Karpas-422 (cell line): ENCODE data around the gene KANSL3. TPM values are rescaled to one million over a fixed set of nuclear protein-coding genes. Genes with fewer than 3 reads are reported as not detected.
A peak's percentile ranks its signal among the peaks of the same experiment; 100 is the strongest.

Experiments
- DNase-seq: peaks from one replicate; pipeline ENCODE4 v3.0.0-alpha.2; 2015
- H2AFZ ChIP-seq: fragments of 200-600 bp; sonication (generic); 2 replicates; pipeline ENCODE4 v1.6.1; 2014; ENCODE audit warnings: antibody characterized with exemption, low read length, mixed read lengths
- H3K27ac ChIP-seq: fragments of 200-600 bp; sonication (generic); 2 replicates; pipeline ENCODE4 v1.5.1; 2014; ENCODE audit warnings: mild to moderate bottlenecking, low read length, moderate library complexity
- H3K27me3 ChIP-seq: fragments of 200-600 bp; sonication (generic); 2 replicates; pipeline ENCODE4 v1.6.1; 2014; ENCODE audit warnings: low read length, mixed read lengths
- H3K36me3 ChIP-seq: fragments of 200-600 bp; sonication (generic); 2 replicates; pipeline ENCODE4 v1.6.1; 2014; ENCODE audit warnings: low read length, mixed read lengths; ENCODE audit not compliant: insufficient read depth
- H3K4me1 ChIP-seq: fragments of 200-600 bp; sonication (generic); 2 replicates; pipeline ENCODE4 v1.6.1; 2014; ENCODE audit warnings: mild to moderate bottlenecking, low read length, mixed read lengths
- H3K4me2 ChIP-seq: fragments of 200-600 bp; sonication (generic); 2 replicates; pipeline ENCODE4 v1.6.1; 2014; ENCODE audit warnings: low read length, low read depth, mild to moderate bottlenecking; ENCODE audit not compliant: poor library complexity, severe bottlenecking
- H3K4me3 ChIP-seq: fragments of 200-600 bp; sonication (generic); 2 replicates; pipeline ENCODE4 v1.5.1; 2014; ENCODE audit warnings: mild to moderate bottlenecking, antibody characterized with exemption, low read length, mixed read lengths
- H3K79me2 ChIP-seq: fragments of 200-600 bp; sonication (generic); 2 replicates; pipeline ENCODE4 v1.6.1; 2014; ENCODE audit warnings: mild to moderate bottlenecking, low read length, mixed read lengths
- H3K9ac ChIP-seq: fragments of 200-600 bp; sonication (generic); 2 replicates; pipeline ENCODE4 v1.6.0; 2014; ENCODE audit warnings: low read length
- H3K9me2 ChIP-seq: fragments of 200-600 bp; sonication (generic), shearing (Covaris generic); replicated peaks from 2 replicates; pipeline ENCODE4 v1.6.0; 2014; ENCODE audit warnings: mild to moderate bottlenecking, low read length, moderate library complexity; ENCODE audit not compliant: insufficient read depth
- H3K9me3 ChIP-seq: fragments of 300-700, 200-600 bp; sonication (generic); 2 replicates; pipeline ENCODE4 v1.6.1; 2014; ENCODE audit warnings: low read length, mixed read lengths
- H4K20me1 ChIP-seq: fragments of 200-600 bp; sonication (generic); 2 replicates; pipeline ENCODE4 v1.6.1; 2014; ENCODE audit warnings: mild to moderate bottlenecking, antibody characterized with exemption, low read length, low read depth; ENCODE audit not compliant: insufficient read depth
- total RNA-seq: library from RNA; depleted of rRNA; stranded (reverse); fragments of >200 nt; shearing (Covaris generic); gene quantifications from 2 replicates; pipeline ENCODE4 v1.2.3, GENCODE V29; 2014; ENCODE audit warnings: low replicate concordance

The KANSL3 gene
- total RNA-seq, 1 experiment from 2014 or later, result 40.6 TPM

DNA sequence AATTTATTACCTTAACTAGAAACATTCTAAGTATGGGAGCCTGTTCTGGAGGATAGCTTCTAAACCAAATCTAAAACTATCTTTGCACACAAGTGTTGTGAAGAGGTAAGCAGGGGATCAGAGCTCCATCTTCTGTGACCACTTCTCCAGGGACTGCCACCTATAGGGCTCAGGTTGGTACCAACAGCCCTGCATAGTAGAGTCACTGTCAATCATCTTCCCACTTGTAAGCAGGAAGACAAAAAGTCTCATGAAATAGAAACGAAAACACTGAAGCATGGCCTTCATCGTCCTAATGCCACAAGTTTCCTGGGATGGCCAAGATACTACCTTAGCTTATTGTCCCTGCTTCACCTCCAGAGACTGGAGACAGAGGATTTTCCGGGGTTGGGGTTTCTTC, 43.8 kb downstream of the KANSL3 start:
- H3K9me3 ChIP-seq, result no peaks in the 10 kb centered on the region
- H3K9ac ChIP-seq, result no peak overlapping the region
- peaks cover 24% of the 10 kb centered on the region; the same call in 1 of the 2 replicates for H3K36me3 ChIP-seq
- no peak overlapping the region for H3K4me3 ChIP-seq
- H3K4me2 ChIP-seq, result no peak overlapping the region
- no peaks in the 10 kb centered on the region for H3K4me1 ChIP-seq
- H3K27ac ChIP-seq, result no peak overlapping the region
- H3K27me3 ChIP-seq, result no peaks in the 10 kb centered on the region
- H3K79me2 ChIP-seq, result 0 out of 2 replicates have a peak, but pooled peaks cover 3% of the 10 kb centered on the region
- no peak overlapping the region for H2AFZ ChIP-seq
- H4K20me1 ChIP-seq, result no peaks in the 10 kb centered on the region
- no peak for DNase-seq
- H3K9me2 ChIP-seq, result no peaks in the 10 kb centered on the region

DNA sequence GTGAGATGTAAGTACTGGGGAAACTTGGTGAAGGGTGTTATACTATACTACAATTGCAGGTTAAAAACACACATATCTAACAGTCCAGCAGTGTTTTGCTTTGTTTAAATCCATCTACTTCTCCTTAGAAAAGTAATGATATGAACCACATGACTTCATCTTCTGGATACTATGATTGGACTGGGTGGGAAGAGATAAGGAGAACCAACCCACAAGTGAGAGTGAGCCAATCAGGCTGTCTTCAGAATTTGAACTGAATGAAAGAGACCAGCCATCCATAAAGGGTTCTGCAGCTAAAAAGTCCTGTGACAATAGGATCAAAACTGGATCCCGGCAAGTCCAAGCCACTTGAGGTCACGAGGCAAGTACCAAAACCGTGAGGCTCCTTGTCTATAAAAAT, 46.6 kb downstream of the KANSL3 start:
- Histone ChIP-seq H3K4me1 (no peaks in the 10 kb centered on the region), H3K4me3 (no peak overlapping the region), H3K9me3 (no peaks in the 10 kb centered on the region), H3K4me2 (no peak overlapping the region), H3K79me2 (no peaks in the 10 kb centered on the region), H3K9ac (no peak overlapping the region), H3K36me3 (peaks cover 20% of the 10 kb centered on the region; the same call in 1 of the 2 replicates), H3K9me2 (no peaks in the 10 kb centered on the region), H3K27ac (no peak overlapping the region), H2AFZ (no peak overlapping the region), H3K27me3 (no peaks in the 10 kb centered on the region), H4K20me1 (no peaks in the 10 kb centered on the region)
- no peak for DNase-seq

- H3K9ac ChIP-seq, result no peak overlapping the region
These were observed 47.1 kb downstream of the KANSL3 start for GRCh38 chr2:96591054-96591453.

GRCh38 chr2:96587843-96588242, 50.3 kb downstream of the KANSL3 start:
- H3K27me3 ChIP-seq, result no peaks in the 10 kb centered on the region
- no peak overlapping the region for H3K4me3 ChIP-seq
- no peaks in the 10 kb centered on the region for H3K4me1 ChIP-seq
- no peaks in the 10 kb centered on the region for H3K79me2 ChIP-seq
- H3K9me2 ChIP-seq, result no peaks in the 10 kb centered on the region
- H2AFZ ChIP-seq, result no peak overlapping the region
- no peaks in the 10 kb centered on the region for H3K9me3 ChIP-seq
- H3K36me3 ChIP-seq, result peaks cover 4% of the 10 kb centered on the region; the same call in 1 of the 2 replicates
- H3K9ac ChIP-seq, result no peak overlapping the region
- H4K20me1 ChIP-seq, result no peaks in the 10 kb centered on the region
- H3K4me2 ChIP-seq, result no peak overlapping the region
- H3K27ac ChIP-seq, result no peak overlapping the region
- DNase-seq, result no peak

More at GRCh38 chr2:96591054-96591453, 47.1 kb downstream of the KANSL3 start:
- DNase-seq, result no peak
- H3K4me1 ChIP-seq, result no peaks in the 10 kb centered on the region
- no peak overlapping the region for H2AFZ ChIP-seq
- H3K27ac ChIP-seq, result no peak overlapping the region
- no peaks in the 10 kb centered on the region for H3K79me2 ChIP-seq
- no peaks in the 10 kb centered on the region for H3K9me3 ChIP-seq
- no peak overlapping the region for H3K4me3 ChIP-seq
- H3K9me2 ChIP-seq, result no peaks in the 10 kb centered on the region
- no peak overlapping the region for H3K4me2 ChIP-seq
- H3K36me3 ChIP-seq, result peaks cover 20% of the 10 kb centered on the region; the same call in 1 of the 2 replicates
- no peaks in the 10 kb centered on the region for H4K20me1 ChIP-seq
- no peaks in the 10 kb centered on the region for H3K27me3 ChIP-seq

- H3K9me3 ChIP-seq, result no peaks in the 10 kb centered on the region
These were observed 54.1 kb downstream of the KANSL3 start for GRCh38 chr2:96584017-96584416.

DNA sequence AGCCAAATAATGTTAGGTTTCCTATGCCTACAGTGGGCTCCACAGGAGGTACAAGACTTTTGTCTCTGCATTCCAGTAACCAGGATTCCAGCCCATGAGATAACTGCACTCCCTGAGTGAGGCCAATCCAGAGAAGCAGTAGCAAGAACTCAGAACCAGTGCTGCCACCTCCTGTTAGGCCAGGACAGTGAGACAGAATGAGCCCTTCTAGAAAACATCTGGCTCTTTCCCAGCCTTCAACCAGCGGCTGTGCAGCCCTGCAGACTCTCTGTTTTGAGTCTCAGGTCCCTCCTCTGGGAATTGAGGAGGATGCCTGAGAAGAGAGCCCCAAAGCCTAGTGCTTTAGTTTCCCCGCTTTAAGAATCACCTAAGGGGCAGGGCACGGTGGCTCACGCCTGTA, 57.3 kb downstream of the KANSL3 start:
- H3K4me1 ChIP-seq, result no peaks in the 10 kb centered on the region
- DNase-seq, result peak; percentile 58
- H3K79me2 ChIP-seq, result no peaks in the 10 kb centered on the region
- H3K4me3 ChIP-seq, result no peak overlapping the region
- H3K9me2 ChIP-seq, result no peaks in the 10 kb centered on the region
- H3K9me3 ChIP-seq, result no peaks in the 10 kb centered on the region
- H3K27me3 ChIP-seq, result no peaks in the 10 kb centered on the region
- H3K9ac ChIP-seq, result no peak overlapping the region
- no peak overlapping the region for H3K4me2 ChIP-seq
- no peak overlapping the region for H3K27ac ChIP-seq
- H3K36me3 ChIP-seq, result no peaks in the 10 kb centered on the region
- H4K20me1 ChIP-seq, result no peaks in the 10 kb centered on the region
- no peak overlapping the region for H2AFZ ChIP-seq

More at GRCh38 chr2:96584017-96584416, 54.1 kb downstream of the KANSL3 start:
- no peaks in the 10 kb centered on the region for H3K79me2 ChIP-seq
- DNase-seq, result no peak
- no peaks in the 10 kb centered on the region for H4K20me1 ChIP-seq
- H3K27me3 ChIP-seq, result no peaks in the 10 kb centered on the region
- H3K9me2 ChIP-seq, result no peaks in the 10 kb centered on the region
- H3K4me2 ChIP-seq, result no peak overlapping the region
- H3K4me1 ChIP-seq, result no peaks in the 10 kb centered on the region
- peaks cover 4% of the 10 kb centered on the region; the same call in 1 of the 2 replicates for H3K36me3 ChIP-seq
- H3K4me3 ChIP-seq, result no peak overlapping the region
- H2AFZ ChIP-seq, result no peak overlapping the region
- H3K9ac ChIP-seq, result no peak overlapping the region
- H3K27ac ChIP-seq, result no peak overlapping the region

- H3K27ac ChIP-seq, result no peak overlapping the region
- no peaks in the 10 kb centered on the region for H3K9me3 ChIP-seq
- H3K36me3 ChIP-seq, result no peaks in the 10 kb centered on the region
- no peak overlapping the region for H3K4me3 ChIP-seq
- H4K20me1 ChIP-seq, result no peaks in the 10 kb centered on the region
- no peaks in the 10 kb centered on the region for H3K9me2 ChIP-seq
- DNase-seq, result no peak
- no peak overlapping the region for H2AFZ ChIP-seq
- no peaks in the 10 kb centered on the region for H3K4me1 ChIP-seq
- no peak overlapping the region for H3K4me2 ChIP-seq
- H3K9ac ChIP-seq, result no peak overlapping the region
- no peaks in the 10 kb centered on the region for H3K79me2 ChIP-seq
- H3K27me3 ChIP-seq, result no peaks in the 10 kb centered on the region
These were observed 58.7 kb downstream of the KANSL3 start for GRCh38 chr2:96579422-96579821.

GRCh38 chr2:96578731-96579130, 59.4 kb downstream of the KANSL3 start:
- no peak overlapping the region for H3K4me2 ChIP-seq
- no peak overlapping the region for H3K4me3 ChIP-seq
- no peaks in the 10 kb centered on the region for H3K27me3 ChIP-seq
- no peaks in the 10 kb centered on the region for H3K9me2 ChIP-seq
- no peaks in the 10 kb centered on the region for H3K9me3 ChIP-seq
- H4K20me1 ChIP-seq, result no peaks in the 10 kb centered on the region
- no peak for DNase-seq
- H3K79me2 ChIP-seq, result no peaks in the 10 kb centered on the region
- no peak overlapping the region for H2AFZ ChIP-seq
- H3K36me3 ChIP-seq, result no peaks in the 10 kb centered on the region
- no peaks in the 10 kb centered on the region for H3K4me1 ChIP-seq
- no peak overlapping the region for H3K27ac ChIP-seq
- no peak overlapping the region for H3K9ac ChIP-seq

- Histone ChIP-seq H3K27me3 (no peaks in the 10 kb centered on the region), H3K4me3 (no peak overlapping the region), H4K20me1 (no peaks in the 10 kb centered on the region), H3K27ac (no peak overlapping the region), H3K9ac (no peak overlapping the region), H2AFZ (no peak overlapping the region), H3K79me2 (no peaks in the 10 kb centered on the region), H3K4me1 (no peaks in the 10 kb centered on the region), H3K4me2 (no peak overlapping the region), H3K36me3 (no peaks in the 10 kb centered on the region), H3K9me3 (no peaks in the 10 kb centered on the region), H3K9me2 (no peaks in the 10 kb centered on the region)
- DNase-seq, result no peak
These were observed 60.6 kb downstream of the KANSL3 start for GRCh38 chr2:96577501-96577900.
